ENCODE data around the gene RBM46. TPM values are rescaled to one million over a fixed set of nuclear protein-coding genes. Genes with fewer than 3 reads are reported as not detected.
A peak's percentile ranks its signal among the peaks of the same experiment; 100 is the strongest.
"Not testable (repeated sequence)": the region's sequence is repeated elsewhere in the genome, so short reads cannot be mapped to it uniquely, and the experiment has no call there.

RBM46 gene
- total RNA-seq, 1 experiment from 2014 or later = not detected

DNA sequence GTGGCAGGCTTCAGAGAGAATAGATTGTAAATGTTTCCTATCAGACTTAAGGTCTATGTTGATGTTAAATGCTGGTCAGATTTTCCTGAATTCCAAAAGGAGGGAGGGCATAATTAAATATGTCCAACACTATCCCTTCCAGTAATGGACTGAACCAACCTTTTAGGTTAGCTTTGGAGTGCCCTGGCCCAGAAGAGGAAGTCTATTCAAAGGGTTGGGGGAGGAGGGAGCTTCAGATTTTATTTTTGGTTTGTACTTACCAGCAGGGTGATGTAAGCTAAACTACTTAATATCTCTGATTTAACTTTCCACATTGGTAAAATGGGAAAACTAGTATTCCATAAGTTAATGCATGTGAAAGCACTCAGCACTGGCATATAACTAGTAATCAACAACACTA, 91.1 kb downstream of the RBM46 start:
- no peak for DNase-seq
- CTCF ChIA-PET = no interaction called here
- intact Hi-C loops (cut with micrococcal nuclease; ENCODE audit: unreplicated experiment) = no loop called here

DNA sequence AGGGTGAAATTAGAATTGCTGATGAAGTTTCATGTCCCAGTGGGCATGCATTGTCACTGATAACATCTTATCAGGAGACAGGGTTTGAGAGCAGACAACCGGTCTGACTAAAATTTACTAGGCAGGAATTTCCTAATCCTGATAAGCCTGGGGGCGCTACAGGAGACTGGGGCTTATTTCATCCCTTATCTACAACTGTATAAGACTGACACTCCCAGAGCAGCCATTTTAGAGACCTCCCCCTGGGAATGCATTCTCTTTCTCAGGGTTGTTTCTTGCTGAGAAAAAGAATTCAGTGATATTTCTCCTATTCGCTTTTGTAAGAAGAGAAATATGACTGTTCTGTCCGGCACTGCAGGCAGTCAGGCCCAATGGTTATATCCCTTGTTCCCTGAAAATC, 93.0 kb downstream of the RBM46 start:
- H2AFZ ChIP-seq; POLR2A ChIA-PET (ENCODE audit: unreplicated experiment); H4K20me1 ChIP-seq (ENCODE audit: insufficient read depth); H3K9me2 ChIP-seq (ENCODE audit: insufficient read depth); H3K4me1 ChIP-seq (replicated peaks; ENCODE audit: insufficient read depth); H3K36me3 ChIP-seq (ENCODE audit: low read depth); H3K27ac ChIP-seq; H3K79me2 ChIP-seq (ENCODE audit: low read depth); BruUV-seq (replicated peaks); DNase-seq; CTCF ChIA-PET; H3F3A ChIP-seq (ENCODE audit: insufficient read depth, low read depth); intact Hi-C loops (cut with micrococcal nuclease; ENCODE audit: unreplicated experiment); H3K4me3 ChIP-seq; H3K9me3 ChIP-seq (ENCODE audit: insufficient read depth, low read depth); H3K4me2 ChIP-seq; H3K27me3 ChIP-seq (ENCODE audit: insufficient read depth, low read depth): not testable (repeated sequence)

More for the DNA sequence above, 91.1 kb downstream of the RBM46 start:
- H3K9me2 ChIP-seq (ENCODE audit: insufficient read depth) = no peaks in the 10 kb centered on the region
- no peaks in the 10 kb centered on the region for H3K36me3 ChIP-seq (ENCODE audit: low read depth)
- H3K79me2 ChIP-seq (ENCODE audit: low read depth) = no peaks in the 10 kb centered on the region
- H3K4me1 ChIP-seq (replicated peaks; ENCODE audit: insufficient read depth) = no peaks in the 10 kb centered on the region
- no peak overlapping the region for H3K4me3 ChIP-seq
- no peaks in the 10 kb centered on the region for H3K27me3 ChIP-seq (ENCODE audit: insufficient read depth, low read depth)
- no peaks in the 10 kb centered on the region for H3F3A ChIP-seq (ENCODE audit: insufficient read depth, low read depth)
- POLR2A ChIA-PET (ENCODE audit: unreplicated experiment) = no interaction called here
- no TSS peak for BruUV-seq (replicated peaks)
- peaks cover 6% of the 10 kb centered on the region for H3K9me3 ChIP-seq (ENCODE audit: insufficient read depth, low read depth)
- H3K27ac ChIP-seq = no peak overlapping the region
- H2AFZ ChIP-seq = no peak overlapping the region
- H3K4me2 ChIP-seq = no peak overlapping the region
- TF ChIP-seq, protein P1, sequence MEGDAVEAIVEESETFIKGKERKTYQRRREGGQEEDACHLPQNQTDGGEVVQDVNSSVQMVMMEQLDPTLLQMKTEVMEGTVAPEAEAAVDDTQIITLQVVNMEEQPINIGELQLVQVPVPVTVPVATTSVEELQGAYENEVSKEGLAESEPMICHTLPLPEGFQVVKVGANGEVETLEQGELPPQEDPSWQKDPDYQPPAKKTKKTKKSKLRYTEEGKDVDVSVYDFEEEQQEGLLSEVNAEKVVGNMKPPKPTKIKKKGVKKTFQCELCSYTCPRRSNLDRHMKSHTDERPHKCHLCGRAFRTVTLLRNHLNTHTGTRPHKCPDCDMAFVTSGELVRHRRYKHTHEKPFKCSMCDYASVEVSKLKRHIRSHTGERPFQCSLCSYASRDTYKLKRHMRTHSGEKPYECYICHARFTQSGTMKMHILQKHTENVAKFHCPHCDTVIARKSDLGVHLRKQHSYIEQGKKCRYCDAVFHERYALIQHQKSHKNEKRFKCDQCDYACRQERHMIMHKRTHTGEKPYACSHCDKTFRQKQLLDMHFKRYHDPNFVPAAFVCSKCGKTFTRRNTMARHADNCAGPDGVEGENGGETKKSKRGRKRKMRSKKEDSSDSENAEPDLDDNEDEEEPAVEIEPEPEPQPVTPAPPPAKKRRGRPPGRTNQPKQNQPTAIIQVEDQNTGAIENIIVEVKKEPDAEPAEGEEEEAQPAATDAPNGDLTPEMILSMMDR (conservative IDR thresholded peaks at IDR 0.05) = no peak
- TF ChIP-seq EZH2 (IDR thresholded peaks at IDR 0.05; ENCODE audit: low read depth) = no peak
- H4K20me1 ChIP-seq (ENCODE audit: insufficient read depth) = no peaks in the 10 kb centered on the region

DNA sequence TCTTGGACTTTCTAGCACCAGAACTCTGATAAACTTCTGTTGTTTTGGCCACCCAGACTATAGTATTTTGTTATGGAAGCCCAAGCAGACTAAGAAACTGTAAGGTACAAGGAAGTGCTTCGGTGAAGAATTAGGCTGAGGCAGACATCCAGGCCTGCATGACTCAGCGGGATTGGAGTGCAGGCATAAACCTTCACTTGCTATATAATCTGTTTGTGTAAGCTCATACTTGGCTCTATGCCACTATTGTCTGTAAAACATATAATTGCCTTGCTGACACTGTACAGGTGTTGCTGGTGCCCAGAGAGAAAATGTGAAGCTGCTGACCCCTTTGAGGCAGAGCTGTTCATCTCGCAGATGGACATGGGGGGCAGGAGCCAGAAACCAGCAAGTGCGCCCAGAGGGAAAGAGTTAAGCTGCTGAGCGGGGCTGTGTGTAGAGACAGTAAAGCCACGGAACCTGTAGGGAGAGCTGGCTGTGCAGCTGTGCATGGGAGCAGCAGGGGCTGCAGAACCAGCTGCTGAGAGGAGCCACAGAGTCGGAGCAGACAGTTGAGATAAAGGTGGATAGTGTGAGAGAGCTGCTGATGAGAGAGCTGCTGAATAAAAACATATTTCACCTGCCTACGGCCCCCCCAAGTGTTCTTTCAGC, 96.2 kb downstream of the RBM46 start:
- H3F3A ChIP-seq (ENCODE audit: insufficient read depth, low read depth) = no peaks in the 10 kb centered on the region
- no peaks in the 10 kb centered on the region for H3K36me3 ChIP-seq (ENCODE audit: low read depth)
- H3K4me2 ChIP-seq = no peak overlapping the region
- ChIA-PET CTCF (no interaction called here), POLR2A (ENCODE audit: unreplicated experiment) (no interaction called here)
- H3K9me2 ChIP-seq (ENCODE audit: insufficient read depth) = no peaks in the 10 kb centered on the region
- peak in 1 of 2 experiments; percentile 9 for DNase-seq
- no peak for TF ChIP-seq EZH2 (IDR thresholded peaks at IDR 0.05; ENCODE audit: low read depth)
- peaks cover 6% of the 10 kb centered on the region for H3K9me3 ChIP-seq (ENCODE audit: insufficient read depth, low read depth)
- no peaks in the 10 kb centered on the region for H3K4me1 ChIP-seq (replicated peaks; ENCODE audit: insufficient read depth)
- intact Hi-C loops (cut with micrococcal nuclease; ENCODE audit: unreplicated experiment) = no loop called here
- H3K27ac ChIP-seq = no peak overlapping the region
- no peak overlapping the region for H3K4me3 ChIP-seq
- H4K20me1 ChIP-seq (ENCODE audit: insufficient read depth) = no peaks in the 10 kb centered on the region
- no TSS peak for BruUV-seq (replicated peaks)
- peak overlapping the region; percentile 52; the same call in 1 of the 2 replicates for H2AFZ ChIP-seq
- no peaks in the 10 kb centered on the region for H3K27me3 ChIP-seq (ENCODE audit: insufficient read depth, low read depth)
- no peaks in the 10 kb centered on the region for H3K79me2 ChIP-seq (ENCODE audit: low read depth)

Other genes starting within 250 kb of the RBM46 start
- 60.8 and 80.7 TPM in 2 replicates for gene PLRG1, start 230.9 kb upstream of the RBM46 start, total RNA-seq (2021)
- gene FGB, start 218.3 kb upstream of the RBM46 start, total RNA-seq (2021) = not detected in 2 replicates
- not detected in 2 replicates for gene FGA, start 190.5 kb upstream of the RBM46 start, total RNA-seq (2021)
- not detected in 2 replicates for gene FGG, start 168.6 kb upstream of the RBM46 start, total RNA-seq (2021)
- gene LRAT, start 37.3 kb upstream of the RBM46 start, total RNA-seq (2021) = 0.68 and 0.85 TPM in 2 replicates